WTC11 (cell line): ENCODE results near the gene TRPC1.

ENCODE experiments used
- JUN ChIP-seq: sonication (generic); formaldehyde crosslinking; IDR thresholded peaks from 2 replicates; pipeline ENCODE4 v1.8.0; 2023; ENCODE audit warnings: mild to moderate bottlenecking, missing genetic modification reagents
- MYBL2 ChIP-seq: sonication (generic); formaldehyde crosslinking; IDR thresholded peaks from 2 replicates; pipeline ENCODE4 v1.8.1; 2023; ENCODE audit warnings: mild to moderate bottlenecking, moderate library complexity, missing genetic modification reagents
- SMAD3 ChIP-seq: sonication (generic); formaldehyde crosslinking; IDR thresholded peaks from 2 replicates; pipeline ENCODE4 v1.8.0; 2022; ENCODE audit warnings: missing genetic modification reagents, mild to moderate bottlenecking, borderline replicate concordance
- SMAD4 ChIP-seq: sonication (generic); formaldehyde crosslinking; IDR thresholded peaks from 2 replicates; pipeline ENCODE4 v1.8.0; 2022; ENCODE audit warnings: mild to moderate bottlenecking, missing genetic modification reagents
- SP1 ChIP-seq: sonication (generic); formaldehyde crosslinking; conservative IDR thresholded peaks from 2 replicates; pipeline ENCODE4 v1.8.1; 2022; ENCODE audit warnings: missing genetic modification reagents
- TF ChIP-seq, protein P1 (sequence below): fragments of 200-600 bp; IDR thresholded peaks from 2 replicates; pipeline ENCODE4 v1.8.0; 2022; ENCODE audit warnings: antibody characterized with exemption
- TF ChIP-seq, protein P2 (sequence below): sonication (generic); formaldehyde crosslinking; IDR thresholded peaks from 2 replicates; pipeline ENCODE4 v1.8.1; 2023; ENCODE audit warnings: mild to moderate bottlenecking, missing genetic modification reagents
- TF ChIP-seq, protein P3 (sequence below): sonication (generic); formaldehyde crosslinking; IDR thresholded peaks from 2 replicates; pipeline ENCODE4 v1.8.1; 2022; ENCODE audit warnings: mild to moderate bottlenecking, missing genetic modification reagents, moderate library complexity, borderline replicate concordance
- TF ChIP-seq, protein P4 (sequence below): sonication (generic); formaldehyde crosslinking; IDR thresholded peaks from 2 replicates; pipeline ENCODE4 v1.8.0; 2022; ENCODE audit warnings: missing genetic modification reagents
- TF ChIP-seq, protein P5 (sequence below): sonication (generic); formaldehyde crosslinking; IDR thresholded peaks from 2 replicates; pipeline ENCODE4 v1.8.0; 2022; ENCODE audit warnings: mild to moderate bottlenecking, missing genetic modification reagents

DNA sequence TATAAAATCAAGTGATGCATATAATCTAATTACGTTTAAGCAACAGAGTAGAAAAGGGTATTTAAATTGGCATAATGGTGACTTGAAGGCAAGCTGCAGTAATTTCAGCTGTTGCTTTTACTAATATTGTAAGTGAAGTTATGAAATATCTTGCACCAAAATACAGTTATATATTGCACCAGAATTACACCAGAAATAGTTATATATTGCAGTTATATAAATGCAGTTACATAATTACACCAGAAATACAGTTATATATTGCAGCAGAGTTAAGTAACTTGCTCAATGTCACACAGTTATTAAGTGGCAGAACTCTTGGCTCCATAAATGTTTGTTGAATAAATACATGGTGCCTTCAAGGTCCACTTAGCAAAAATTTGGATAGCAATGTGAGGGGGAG, 113.7 kb downstream of the TRPC1 start:
- TF ChIP-seq, protein P1, sequence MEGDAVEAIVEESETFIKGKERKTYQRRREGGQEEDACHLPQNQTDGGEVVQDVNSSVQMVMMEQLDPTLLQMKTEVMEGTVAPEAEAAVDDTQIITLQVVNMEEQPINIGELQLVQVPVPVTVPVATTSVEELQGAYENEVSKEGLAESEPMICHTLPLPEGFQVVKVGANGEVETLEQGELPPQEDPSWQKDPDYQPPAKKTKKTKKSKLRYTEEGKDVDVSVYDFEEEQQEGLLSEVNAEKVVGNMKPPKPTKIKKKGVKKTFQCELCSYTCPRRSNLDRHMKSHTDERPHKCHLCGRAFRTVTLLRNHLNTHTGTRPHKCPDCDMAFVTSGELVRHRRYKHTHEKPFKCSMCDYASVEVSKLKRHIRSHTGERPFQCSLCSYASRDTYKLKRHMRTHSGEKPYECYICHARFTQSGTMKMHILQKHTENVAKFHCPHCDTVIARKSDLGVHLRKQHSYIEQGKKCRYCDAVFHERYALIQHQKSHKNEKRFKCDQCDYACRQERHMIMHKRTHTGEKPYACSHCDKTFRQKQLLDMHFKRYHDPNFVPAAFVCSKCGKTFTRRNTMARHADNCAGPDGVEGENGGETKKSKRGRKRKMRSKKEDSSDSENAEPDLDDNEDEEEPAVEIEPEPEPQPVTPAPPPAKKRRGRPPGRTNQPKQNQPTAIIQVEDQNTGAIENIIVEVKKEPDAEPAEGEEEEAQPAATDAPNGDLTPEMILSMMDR, result no peak
- TF ChIP-seq, protein P2, sequence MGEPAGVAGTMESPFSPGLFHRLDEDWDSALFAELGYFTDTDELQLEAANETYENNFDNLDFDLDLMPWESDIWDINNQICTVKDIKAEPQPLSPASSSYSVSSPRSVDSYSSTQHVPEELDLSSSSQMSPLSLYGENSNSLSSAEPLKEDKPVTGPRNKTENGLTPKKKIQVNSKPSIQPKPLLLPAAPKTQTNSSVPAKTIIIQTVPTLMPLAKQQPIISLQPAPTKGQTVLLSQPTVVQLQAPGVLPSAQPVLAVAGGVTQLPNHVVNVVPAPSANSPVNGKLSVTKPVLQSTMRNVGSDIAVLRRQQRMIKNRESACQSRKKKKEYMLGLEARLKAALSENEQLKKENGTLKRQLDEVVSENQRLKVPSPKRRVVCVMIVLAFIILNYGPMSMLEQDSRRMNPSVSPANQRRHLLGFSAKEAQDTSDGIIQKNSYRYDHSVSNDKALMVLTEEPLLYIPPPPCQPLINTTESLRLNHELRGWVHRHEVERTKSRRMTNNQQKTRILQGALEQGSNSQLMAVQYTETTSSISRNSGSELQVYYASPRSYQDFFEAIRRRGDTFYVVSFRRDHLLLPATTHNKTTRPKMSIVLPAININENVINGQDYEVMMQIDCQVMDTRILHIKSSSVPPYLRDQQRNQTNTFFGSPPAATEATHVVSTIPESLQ, result no peak
- TF ChIP-seq SMAD4 (CRISPR knock-in tag), result no peak
- TF ChIP-seq JUN (CRISPR knock-in tag), result no peak
- TF ChIP-seq, protein P3, sequence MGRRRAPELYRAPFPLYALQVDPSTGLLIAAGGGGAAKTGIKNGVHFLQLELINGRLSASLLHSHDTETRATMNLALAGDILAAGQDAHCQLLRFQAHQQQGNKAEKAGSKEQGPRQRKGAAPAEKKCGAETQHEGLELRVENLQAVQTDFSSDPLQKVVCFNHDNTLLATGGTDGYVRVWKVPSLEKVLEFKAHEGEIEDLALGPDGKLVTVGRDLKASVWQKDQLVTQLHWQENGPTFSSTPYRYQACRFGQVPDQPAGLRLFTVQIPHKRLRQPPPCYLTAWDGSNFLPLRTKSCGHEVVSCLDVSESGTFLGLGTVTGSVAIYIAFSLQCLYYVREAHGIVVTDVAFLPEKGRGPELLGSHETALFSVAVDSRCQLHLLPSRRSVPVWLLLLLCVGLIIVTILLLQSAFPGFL (CRISPR knock-in tag), result no peak
- no peak for TF ChIP-seq SP1 (CRISPR knock-in tag)
- TF ChIP-seq, protein P4, sequence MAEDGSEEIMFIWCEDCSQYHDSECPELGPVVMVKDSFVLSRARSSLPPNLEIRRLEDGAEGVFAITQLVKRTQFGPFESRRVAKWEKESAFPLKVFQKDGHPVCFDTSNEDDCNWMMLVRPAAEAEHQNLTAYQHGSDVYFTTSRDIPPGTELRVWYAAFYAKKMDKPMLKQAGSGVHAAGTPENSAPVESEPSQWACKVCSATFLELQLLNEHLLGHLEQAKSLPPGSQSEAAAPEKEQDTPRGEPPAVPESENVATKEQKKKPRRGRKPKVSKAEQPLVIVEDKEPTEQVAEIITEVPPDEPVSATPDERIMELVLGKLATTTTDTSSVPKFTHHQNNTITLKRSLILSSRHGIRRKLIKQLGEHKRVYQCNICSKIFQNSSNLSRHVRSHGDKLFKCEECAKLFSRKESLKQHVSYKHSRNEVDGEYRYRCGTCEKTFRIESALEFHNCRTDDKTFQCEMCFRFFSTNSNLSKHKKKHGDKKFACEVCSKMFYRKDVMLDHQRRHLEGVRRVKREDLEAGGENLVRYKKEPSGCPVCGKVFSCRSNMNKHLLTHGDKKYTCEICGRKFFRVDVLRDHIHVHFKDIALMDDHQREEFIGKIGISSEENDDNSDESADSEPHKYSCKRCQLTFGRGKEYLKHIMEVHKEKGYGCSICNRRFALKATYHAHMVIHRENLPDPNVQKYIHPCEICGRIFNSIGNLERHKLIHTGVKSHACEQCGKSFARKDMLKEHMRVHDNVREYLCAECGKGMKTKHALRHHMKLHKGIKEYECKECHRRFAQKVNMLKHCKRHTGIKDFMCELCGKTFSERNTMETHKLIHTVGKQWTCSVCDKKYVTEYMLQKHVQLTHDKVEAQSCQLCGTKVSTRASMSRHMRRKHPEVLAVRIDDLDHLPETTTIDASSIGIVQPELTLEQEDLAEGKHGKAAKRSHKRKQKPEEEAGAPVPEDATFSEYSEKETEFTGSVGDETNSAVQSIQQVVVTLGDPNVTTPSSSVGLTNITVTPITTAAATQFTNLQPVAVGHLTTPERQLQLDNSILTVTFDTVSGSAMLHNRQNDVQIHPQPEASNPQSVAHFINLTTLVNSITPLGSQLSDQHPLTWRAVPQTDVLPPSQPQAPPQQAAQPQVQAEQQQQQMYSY, result no peak
- TF ChIP-seq, protein P5, sequence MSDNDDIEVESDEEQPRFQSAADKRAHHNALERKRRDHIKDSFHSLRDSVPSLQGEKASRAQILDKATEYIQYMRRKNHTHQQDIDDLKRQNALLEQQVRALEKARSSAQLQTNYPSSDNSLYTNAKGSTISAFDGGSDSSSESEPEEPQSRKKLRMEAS (CRISPR knock-in tag), result no peak
- TF ChIP-seq MYBL2 (CRISPR knock-in tag), result no peak
- no peak for TF ChIP-seq SMAD3 (CRISPR knock-in tag)
